CD1c-positive myeloid dendritic cell (primary cell): ENCODE data around the gene COL17A1.

Experiments
- DNase-seq: peaks from one replicate; pipeline ENCODE4 v3.0.0-alpha.2; 2016; ENCODE audit errors: extremely low spot score

The COL17A1 gene

GRCh38 chr10:104033966-104034365, 51.7 kb downstream of the COL17A1 start:
- DNase-seq, result no peak

- no peak for DNase-seq
These were observed 52.2 kb downstream of the COL17A1 start for GRCh38 chr10:104033401-104033930.

GRCh38 chr10:104032144-104032775, 53.4 kb downstream of the COL17A1 start:
- DNase-seq, result no peak

- DNase-seq, result no peak
These were observed 54.0 kb downstream of the COL17A1 start for GRCh38 chr10:104031631-104032030.

GRCh38 chr10:104029521-104029860, 56.2 kb downstream of the COL17A1 start:
- no peak for DNase-seq

GRCh38 chr10:104028823-104029520, 56.7 kb downstream of the COL17A1 start:
- no peak for DNase-seq

- DNase-seq, result no peak
These were observed 57.5 kb downstream of the COL17A1 start for GRCh38 chr10:104028146-104028545.

GRCh38 chr10:104026762-104027161, 58.9 kb downstream of the COL17A1 start:
- no peak for DNase-seq

- no peak for DNase-seq
These were observed 60.2 kb downstream of the COL17A1 start for GRCh38 chr10:104025524-104025923.

- no peak for DNase-seq
These were observed 63.7 kb downstream of the COL17A1 start for GRCh38 chr10:104022026-104022425.

GRCh38 chr10:104021246-104021645, 64.4 kb downstream of the COL17A1 start:
- no peak for DNase-seq

GRCh38 chr10:104020020-104020419, 65.7 kb downstream of the COL17A1 start:
- DNase-seq, result no peak

GRCh38 chr10:104018471-104018870, 67.2 kb downstream of the COL17A1 start:
- no peak for DNase-seq

- no peak for DNase-seq
These were observed 69.0 kb downstream of the COL17A1 start for GRCh38 chr10:104016661-104017060.

- no peak for DNase-seq
These were observed 71.5 kb downstream of the COL17A1 start for GRCh38 chr10:104014176-104014575.

GRCh38 chr10:104013489-104013888, 72.2 kb downstream of the COL17A1 start:
- no peak for DNase-seq

GRCh38 chr10:104011904-104012303, 73.8 kb downstream of the COL17A1 start:
- no peak for DNase-seq

- no peak for DNase-seq
These were observed 80.4 kb downstream of the COL17A1 start for GRCh38 chr10:104005172-104005863.

- DNase-seq, result peak; percentile 15
These were observed 82.8 kb downstream of the COL17A1 start for GRCh38 chr10:104002911-104003310.

GRCh38 chr10:103998805-103999204, 86.9 kb downstream of the COL17A1 start:
- no peak for DNase-seq

- no peak for DNase-seq
These were observed 90.5 kb downstream of the COL17A1 start for GRCh38 chr10:103995134-103995533.

GRCh38 chr10:103991393-103992128, 94.1 kb downstream of the COL17A1 start:
- DNase-seq, result no peak
